WI38 (cell line): Measurements from ENCODE around the gene ITIH2.
"Not testable (repeated sequence)": the region's sequence is repeated elsewhere in the genome, so short reads cannot be mapped to it uniquely, and the experiment has no call there.

Experiments used
- H3K4me3 ChIP-seq: 2 replicates; pipeline ENCODE4 v1.5.1; 2011; ENCODE audit warnings: low read depth, mild to moderate bottlenecking, control low read depth, low read length
- CTCF ChIP-seq: IDR thresholded peaks from 2 replicates; pipeline ENCODE4 v1.5.1; 2012; ENCODE audit warnings: low read depth, mild to moderate bottlenecking, control low read depth, low read length

ITIH2 gene

GRCh38 chr10:7722927-7723529, 19.9 kb downstream of the ITIH2 start:
- H3K4me3 ChIP-seq: no peak overlapping the region
- no peak for TF ChIP-seq CTCF

GRCh38 chr10:7734821-7735220, 31.7 kb downstream of the ITIH2 start:
- no peak for TF ChIP-seq CTCF
- no peak overlapping the region for H3K4me3 ChIP-seq

- TF ChIP-seq CTCF: no peak
- no peak overlapping the region for H3K4me3 ChIP-seq
These were observed 35.7 kb downstream of the ITIH2 start for GRCh38 chr10:7738536-7739407.

- TF ChIP-seq CTCF: no peak
- H3K4me3 ChIP-seq: no peak overlapping the region
These were observed 41.2 kb downstream of the ITIH2 start for GRCh38 chr10:7744307-7744706.

- not testable (repeated sequence) for H3K4me3 ChIP-seq
These were observed 45.5 kb downstream of the ITIH2 start for GRCh38 chr10:7748637-7749036.

GRCh38 chr10:7750222-7750621, 47.1 kb downstream of the ITIH2 start:
- no peak for TF ChIP-seq CTCF

GRCh38 chr10:7752251-7752650, 49.1 kb downstream of the ITIH2 start:
- no peak overlapping the region for H3K4me3 ChIP-seq
- no peak for TF ChIP-seq CTCF

More at GRCh38 chr10:7750222-7750621, 47.1 kb downstream of the ITIH2 start:
- no peak overlapping the region for H3K4me3 ChIP-seq
